ENCODE results near the gene HS1BP3.

HS1BP3 gene

GRCh38 chr2:20570249-20570648 lies 80.6 kb downstream of the HS1BP3 start:
- DNase-seq (ENCODE audit: low read depth), result no peak

DNA sequence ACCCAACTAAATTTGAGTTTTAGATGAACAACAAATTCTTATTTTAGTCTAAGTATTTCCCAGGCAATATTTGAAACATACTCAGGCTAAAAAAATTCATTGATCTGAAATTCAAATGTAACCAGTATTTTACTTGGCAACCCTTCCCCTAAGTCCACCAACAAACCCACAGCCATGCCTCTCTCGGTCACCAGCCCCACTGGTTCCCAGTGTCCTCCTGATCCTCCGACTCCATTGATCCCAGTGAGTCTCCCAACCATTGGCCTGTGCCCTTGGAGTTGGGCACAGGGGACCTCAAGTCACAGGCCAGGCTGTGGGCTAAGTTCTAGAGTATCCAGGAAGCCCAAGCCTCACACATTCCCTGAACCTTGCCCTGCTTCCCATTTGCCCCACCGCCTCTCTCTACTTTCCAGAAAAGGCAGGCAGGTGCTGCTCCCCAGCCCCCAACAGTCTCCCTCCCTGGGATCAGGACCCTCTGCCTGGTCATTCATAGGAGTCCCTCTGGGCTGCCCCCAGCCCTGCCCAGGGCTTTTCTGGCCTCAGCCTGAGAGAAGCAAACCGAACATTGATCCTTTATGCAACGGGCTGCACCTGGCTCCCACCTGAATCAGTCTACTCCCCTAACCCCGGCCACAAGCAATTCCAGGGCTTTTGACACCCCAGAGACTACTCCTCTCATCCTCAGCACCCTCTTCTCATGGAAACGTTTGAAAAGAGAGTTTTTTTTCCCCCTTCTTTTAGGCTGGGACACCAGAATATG lies 81.3 kb downstream of the HS1BP3 start:
- DNase-seq (ENCODE audit: low read depth), result no peak

GRCh38 chr2:20568501-20569463 lies 82.1 kb downstream of the HS1BP3 start:
- no peak for DNase-seq (ENCODE audit: low read depth)

DNA sequence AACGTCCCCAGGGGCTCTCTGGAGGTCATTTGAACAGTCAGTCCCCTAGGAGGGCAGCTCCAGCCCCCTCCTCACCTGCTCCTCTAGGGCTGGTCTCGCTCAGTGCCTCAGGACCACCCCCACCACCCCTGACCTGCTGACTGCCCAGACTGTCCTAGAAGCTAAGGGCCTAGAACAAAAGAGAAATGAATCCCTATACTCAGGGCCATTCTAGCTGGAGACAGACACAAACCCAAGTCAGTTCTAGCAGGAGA lies 83.0 kb downstream of the HS1BP3 start:
- no peak for DNase-seq (ENCODE audit: low read depth)
